Mesenchymal stem cell (in vitro differentiated cells and primary cell): ENCODE results near the gene EPB41.
A peak's percentile ranks its signal among the peaks of the same experiment; 100 is the strongest.
"Not testable (repeated sequence)": the region's sequence is repeated elsewhere in the genome, so short reads cannot be mapped to it uniquely, and the experiment has no call there.

Source experiments
- DNase-seq: peaks from one replicate; pipeline ENCODE4 v3.0.0-alpha.2; 2013
- H2AFZ ChIP-seq: one replicate; pipeline ENCODE4 v1.6.1; 2013; ENCODE audit warnings: low read depth, mild to moderate bottlenecking, control low read depth, inconsistent platforms, low read length, moderate library complexity
- H2AK5ac ChIP-seq: 2 replicates; pipeline ENCODE4 v1.6.1; 2013; ENCODE audit warnings: low read length, moderate library complexity, mild to moderate bottlenecking, inconsistent platforms; ENCODE audit not compliant: severe bottlenecking
- H2BK120ac ChIP-seq: one replicate; pipeline ENCODE4 v1.6.1; 2013; ENCODE audit warnings: low read depth, mild to moderate bottlenecking, inconsistent platforms, low read length, moderate library complexity
- H2BK12ac ChIP-seq, 2 experiments: one replicate each; pipeline ENCODE4 v1.6.1; 2013; ENCODE audit warnings: inconsistent platforms in 2 of 2, low read length in 2 of 2, mild to moderate bottlenecking in 2 of 2, moderate library complexity in 2 of 2, control low read depth in 1 of 2
- H2BK15ac ChIP-seq: one replicate; pipeline ENCODE4 v1.6.1; 2013; ENCODE audit warnings: mild to moderate bottlenecking, low read depth, inconsistent platforms; ENCODE audit not compliant: poor library complexity, severe bottlenecking
- H2BK5ac ChIP-seq: 2 replicates; pipeline ENCODE4 v1.6.1; 2013; ENCODE audit warnings: low read depth, mild to moderate bottlenecking, low read length, control low read depth, inconsistent platforms; ENCODE audit not compliant: poor library complexity, severe bottlenecking
- H3K14ac ChIP-seq, 2 experiments: one replicate each; pipeline ENCODE4 v1.6.1; 2013; ENCODE audit warnings: inconsistent platforms in 2 of 2, low read length in 2 of 2, control low read depth in 1 of 2, mild to moderate bottlenecking in 1 of 2, moderate library complexity in 1 of 2
- H3K18ac ChIP-seq, 2 experiments: one replicate each; pipeline ENCODE4 v1.6.1; 2013; ENCODE audit warnings: inconsistent platforms in 2 of 2, low read length in 2 of 2, control low read depth in 1 of 2, low read depth in 1 of 2, mild to moderate bottlenecking in 1 of 2
- H3K23ac ChIP-seq, 2 experiments: one replicate each; pipeline ENCODE4 v1.6.1; 2013; ENCODE audit warnings: inconsistent platforms in 2 of 2, low read length in 2 of 2, mild to moderate bottlenecking in 2 of 2, moderate library complexity in 2 of 2, control low read depth in 1 of 2
- H3K27ac ChIP-seq: 2 replicates; pipeline ENCODE4 v1.5.1; 2013; ENCODE audit warnings: mild to moderate bottlenecking, moderate library complexity, low read length, control low read depth, inconsistent platforms; ENCODE audit not compliant: poor library complexity, severe bottlenecking
- H3K27me3 ChIP-seq, 2 experiments: 2 replicates each; pipeline versions ENCODE4 v1.6.1 to v1.7.0; 2013; ENCODE audit warnings: low read length in 2 of 2, mild to moderate bottlenecking in 2 of 2, moderate library complexity in 2 of 2, control low read depth in 1 of 2, inconsistent platforms in 1 of 2; ENCODE audit not compliant: control insufficient read depth in 1 of 2, insufficient read depth in 1 of 2
- H3K36me3 ChIP-seq, 2 experiments: 2 replicates each; pipeline versions ENCODE4 v1.6.1 to v1.7.0; 2013; ENCODE audit warnings: low read length in 2 of 2, control low read depth in 1 of 2, inconsistent platforms in 1 of 2, low read depth in 1 of 2, mild to moderate bottlenecking in 1 of 2; ENCODE audit not compliant: insufficient read depth in 2 of 2, control insufficient read depth in 1 of 2
- H3K4ac ChIP-seq, 2 experiments: one replicate each; pipeline ENCODE4 v1.6.1; 2013; ENCODE audit warnings: inconsistent platforms in 2 of 2, low read length in 2 of 2, mild to moderate bottlenecking in 2 of 2, moderate library complexity in 2 of 2, control low read depth in 1 of 2, low read depth in 1 of 2
- H3K4me1 ChIP-seq: 2 replicates; pipeline ENCODE4 v1.6.1; 2013; ENCODE audit warnings: low read depth, low read length, control low read depth; ENCODE audit not compliant: control insufficient read depth, insufficient read depth
- H3K4me2 ChIP-seq: 2 replicates; pipeline ENCODE4 v1.6.1; 2013; ENCODE audit warnings: low read length, mild to moderate bottlenecking, inconsistent platforms; ENCODE audit not compliant: poor library complexity, severe bottlenecking
- H3K4me3 ChIP-seq, 2 experiments: 2 replicates each; pipeline versions ENCODE4 v1.5.1 to v1.7.0; 2013; ENCODE audit warnings: low read length in 2 of 2, mild to moderate bottlenecking in 2 of 2, control low read depth in 1 of 2, low read depth in 1 of 2; ENCODE audit not compliant: insufficient read depth in 1 of 2
- H3K79me1 ChIP-seq: replicated peaks from 2 replicates; pipeline ENCODE4 v1.6.1; 2013; ENCODE audit warnings: mild to moderate bottlenecking, control low read depth, low read length, inconsistent platforms; ENCODE audit not compliant: poor library complexity, severe bottlenecking
- H3K9ac ChIP-seq: 2 replicates; pipeline ENCODE4 v1.7.0; 2013; ENCODE audit warnings: mild to moderate bottlenecking, low read length, moderate library complexity
- H3K9me3 ChIP-seq: 2 replicates; pipeline ENCODE4 v1.7.0; 2013; ENCODE audit warnings: mild to moderate bottlenecking, low read length; ENCODE audit not compliant: control insufficient read depth
- H4K8ac ChIP-seq: one replicate; pipeline ENCODE4 v1.6.1; 2013; ENCODE audit warnings: inconsistent platforms, mild to moderate bottlenecking, low read length, moderate library complexity
- H4K91ac ChIP-seq: one replicate; pipeline ENCODE4 v1.6.1; 2013; ENCODE audit warnings: mild to moderate bottlenecking, low read length, inconsistent platforms
- WGBS: methylation state at CpG from one replicate; pipeline ENCODE4 v1.1.7; 2013; ENCODE audit warnings: mixed read lengths; 5-methylcytosine and 5-hydroxymethylcytosine counted together

The EPB41 gene

GRCh38 chr1:28869952-28870351 is 44.4 kb upstream of the EPB41 start:
- H2BK120ac ChIP-seq = no peak overlapping the region
- no peak overlapping the region for H2AFZ ChIP-seq
- no peak overlapping the region for H2BK12ac ChIP-seq
- H3K4me1 ChIP-seq = peaks cover 22% of the 10 kb centered on the region
- no peak overlapping the region for H3K18ac ChIP-seq
- H4K91ac ChIP-seq = no peak overlapping the region
- no peak overlapping the region for H3K4ac ChIP-seq
- no peak overlapping the region for H3K27ac ChIP-seq
- DNase-seq = no peak
- no peaks in the 10 kb centered on the region for H3K9me3 ChIP-seq
- H4K8ac ChIP-seq = no peak overlapping the region
- no peaks in the 10 kb centered on the region for H3K36me3 ChIP-seq
- H3K79me1 ChIP-seq = no peaks in the 10 kb centered on the region
- H2BK15ac ChIP-seq = no peak overlapping the region
- no peak overlapping the region for H3K14ac ChIP-seq
- H3K4me3 ChIP-seq = no peak overlapping the region
- H2AK5ac ChIP-seq = no peak overlapping the region
- WGBS = 95% methylated on average over 5 of the region's 5 CpGs
- H3K4me2 ChIP-seq = no peak overlapping the region
- peaks cover 14 to 67% of the 10 kb centered on the region in 2 experiments for H3K27me3 ChIP-seq
- no peak overlapping the region for H3K23ac ChIP-seq
- H3K9ac ChIP-seq = no peak overlapping the region
- H2BK5ac ChIP-seq = no peak overlapping the region

GRCh38 chr1:28871631-28872401 is 42.6 kb upstream of the EPB41 start:
- no peak for DNase-seq
- H3K4me1 ChIP-seq = peaks cover 13% of the 10 kb centered on the region
- no peak overlapping the region for H4K91ac ChIP-seq
- no peak overlapping the region for H4K8ac ChIP-seq
- no peak overlapping the region for H3K4me3 ChIP-seq
- no peaks in the 10 kb centered on the region for H3K36me3 ChIP-seq
- H3K27ac ChIP-seq = peak overlapping the region; percentile 0
- H3K18ac ChIP-seq = no peak overlapping the region
- H2AFZ ChIP-seq = no peak overlapping the region
- H3K27me3 ChIP-seq = peaks cover 9 to 57% of the 10 kb centered on the region in 2 experiments
- H2BK12ac ChIP-seq = no peak overlapping the region
- H3K9ac ChIP-seq = no peak overlapping the region
- no peak overlapping the region for H2BK120ac ChIP-seq
- H2BK5ac ChIP-seq = no peak overlapping the region
- no peak overlapping the region for H3K4me2 ChIP-seq
- H3K23ac ChIP-seq = no peak overlapping the region
- 84% methylated on average over 12 of the region's 12 CpGs for WGBS
- H3K14ac ChIP-seq = no peak overlapping the region
- no peaks in the 10 kb centered on the region for H3K9me3 ChIP-seq
- no peaks in the 10 kb centered on the region for H3K79me1 ChIP-seq
- peak overlapping the region; percentile 8 for H2AK5ac ChIP-seq
- no peak overlapping the region for H3K4ac ChIP-seq
- no peak overlapping the region for H2BK15ac ChIP-seq

GRCh38 chr1:28875134-28875533 is 39.2 kb upstream of the EPB41 start:
- H3K36me3 ChIP-seq, H3K18ac ChIP-seq, H4K91ac ChIP-seq, H3K14ac ChIP-seq, H2BK5ac ChIP-seq, H3K23ac ChIP-seq, H3K9ac ChIP-seq, H3K4me3 ChIP-seq, H2AFZ ChIP-seq, H2BK12ac ChIP-seq, H3K4me2 ChIP-seq, H3K79me1 ChIP-seq, H2BK15ac ChIP-seq, H4K8ac ChIP-seq, H2BK120ac ChIP-seq, DNase-seq, H3K27ac ChIP-seq, H3K4ac ChIP-seq, H2AK5ac ChIP-seq, H3K9me3 ChIP-seq: not testable (repeated sequence)
- WGBS = 91% methylated on average over 5 of the region's 5 CpGs
- Histone ChIP-seq H3K27me3 (peaks cover 7 to 41% of the 10 kb centered on the region in 2 experiments), H3K4me1 (peaks cover 13% of the 10 kb centered on the region)

GRCh38 chr1:28877132-28877781 is 37.1 kb upstream of the EPB41 start:
- Histone ChIP-seq H3K4me1 (peaks cover 9% of the 10 kb centered on the region), H3K4ac (no peak overlapping the region), H2BK15ac (no peak overlapping the region), H3K27ac (no peak overlapping the region), H3K79me1 (no peaks in the 10 kb centered on the region), H3K27me3 (peaks cover 3 to 28% of the 10 kb centered on the region in 2 experiments), H3K23ac (no peak overlapping the region), H3K36me3 (no peaks in the 10 kb centered on the region), H3K9ac (no peak overlapping the region), H3K9me3 (no peaks in the 10 kb centered on the region), H4K8ac (no peak overlapping the region), H2AFZ (no peak overlapping the region), H3K14ac (no peak overlapping the region), H2BK120ac (no peak overlapping the region), H4K91ac (no peak overlapping the region), H2AK5ac (no peak overlapping the region), H3K4me3 (no peak overlapping the region), H2BK12ac (no peak overlapping the region), H2BK5ac (no peak overlapping the region), H3K4me2 (no peak overlapping the region), H3K18ac (no peak overlapping the region)
- peak; percentile 67 for DNase-seq
- WGBS = 27% methylated on average over 17 of the region's 18 CpGs
